ENCODE results near the gene G6PC2.
"Not testable (repeated sequence)": the region's sequence is repeated elsewhere in the genome, so short reads cannot be mapped to it uniquely, and the experiment has no call there.

Gene G6PC2

GRCh38 chr2:168904358-168904757 lies 3.3 kb downstream of the G6PC2 start:
- no peak for DNase-seq (ENCODE audit: low spot score)

- DNase-seq (ENCODE audit: low spot score): no peak
Observed at GRCh38 chr2:168907940-168908662, 7.0 kb downstream of the G6PC2 start.

GRCh38 chr2:168910330-168910729 lies 9.2 kb downstream of the G6PC2 start:
- DNase-seq (ENCODE audit: low spot score): no peak

- no peak for DNase-seq (ENCODE audit: low spot score)
Observed at GRCh38 chr2:168912466-168912865, 11.4 kb downstream of the G6PC2 start.

GRCh38 chr2:168912901-168913369 lies 11.8 kb downstream of the G6PC2 start:
- peak; percentile 9 for DNase-seq (ENCODE audit: low spot score)

- no peak for DNase-seq (ENCODE audit: low spot score)
Observed at GRCh38 chr2:168913495-168913894, 12.4 kb downstream of the G6PC2 start.

- DNase-seq (ENCODE audit: low spot score): no peak
Observed at GRCh38 chr2:168915441-168916330, 14.6 kb downstream of the G6PC2 start.

- no peak for DNase-seq (ENCODE audit: low spot score)
Observed at GRCh38 chr2:168916331-168916675, 15.2 kb downstream of the G6PC2 start.

- DNase-seq (ENCODE audit: low spot score): peak; percentile 42
Observed at GRCh38 chr2:168920504-168921157, 19.5 kb downstream of the G6PC2 start.

GRCh38 chr2:168926621-168927386 lies 25.7 kb downstream of the G6PC2 start:
- DNase-seq (ENCODE audit: low spot score): no peak

- no peak for DNase-seq (ENCODE audit: low spot score)
Observed at GRCh38 chr2:168928113-168928831, 27.2 kb downstream of the G6PC2 start.

GRCh38 chr2:168929031-168929430 lies 27.9 kb downstream of the G6PC2 start:
- DNase-seq (ENCODE audit: low spot score): no peak

GRCh38 chr2:168930242-168930641 lies 29.2 kb downstream of the G6PC2 start:
- no peak for DNase-seq (ENCODE audit: low spot score)

GRCh38 chr2:168932174-168932573 lies 31.1 kb downstream of the G6PC2 start:
- DNase-seq (ENCODE audit: low spot score): not testable (repeated sequence)

GRCh38 chr2:168934826-168935225 lies 33.7 kb downstream of the G6PC2 start:
- peak; percentile 66 for DNase-seq (ENCODE audit: low spot score)

GRCh38 chr2:168935810-168936581 lies 34.9 kb downstream of the G6PC2 start:
- DNase-seq (ENCODE audit: low spot score): peak; percentile 45

- DNase-seq (ENCODE audit: low spot score): no peak
Observed at GRCh38 chr2:168939061-168939460, 38.0 kb downstream of the G6PC2 start.

GRCh38 chr2:168939918-168940317 lies 38.8 kb downstream of the G6PC2 start:
- no peak for DNase-seq (ENCODE audit: low spot score)

GRCh38 chr2:168941297-168941696 lies 40.2 kb downstream of the G6PC2 start:
- DNase-seq (ENCODE audit: low spot score): no peak

GRCh38 chr2:168944065-168944464 lies 43.0 kb downstream of the G6PC2 start:
- no peak for DNase-seq (ENCODE audit: low spot score)

Data from kidney tubule cell (primary cell).